Measurements from ENCODE around the gene AKR1B15.
"Not testable (repeated sequence)": the region's sequence is repeated elsewhere in the genome, so short reads cannot be mapped to it uniquely, and the experiment has no call there.

Gene AKR1B15

DNA sequence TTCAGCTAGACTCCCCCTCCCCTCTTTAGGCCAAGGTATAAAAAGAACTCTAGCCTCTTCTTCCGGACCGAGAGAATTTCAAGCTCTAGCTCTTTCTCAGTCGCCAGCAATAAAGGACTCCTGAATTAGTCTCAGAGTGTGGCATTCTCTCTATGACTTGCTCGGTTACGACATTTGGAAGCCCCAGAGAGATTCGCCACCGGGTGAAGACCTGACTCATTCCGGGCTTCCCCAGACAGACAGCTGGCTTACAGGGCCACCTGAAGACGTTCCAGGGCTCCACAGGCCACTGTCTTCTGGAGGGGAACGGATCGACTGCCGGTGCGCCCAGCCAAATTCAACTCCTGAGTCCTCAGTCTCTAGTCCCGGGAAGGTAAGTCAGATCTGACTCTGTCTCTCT lies at the start of gene AKR1B15:
Gene AKR1B15 (plus strand): TSS at position 234 of the 400 bp plus-strand sequence. CDS start 15,510 bp downstream, outside the sequence.
- DNase-seq, result no peak

DNA sequence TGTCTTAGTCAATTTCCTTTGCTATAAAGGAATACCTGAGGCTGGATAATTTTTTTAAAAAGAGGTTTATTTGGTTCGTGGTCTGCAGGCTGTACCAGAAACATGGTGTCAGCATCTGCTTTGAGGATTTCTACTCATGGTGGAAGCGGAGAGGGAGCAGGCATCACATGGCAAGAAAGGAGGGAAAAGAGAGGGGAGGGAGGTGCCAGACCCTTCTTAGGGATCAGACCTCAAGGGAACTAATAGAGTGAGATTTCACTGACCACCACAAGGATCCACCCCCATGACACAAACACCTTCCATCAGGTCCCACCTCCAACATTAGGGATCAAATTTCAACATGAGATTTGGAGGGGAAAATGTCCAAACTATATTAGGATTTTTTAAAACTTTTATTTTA lies 48.5 kb upstream of the AKR1B15 start:
- no peak for DNase-seq

DNA sequence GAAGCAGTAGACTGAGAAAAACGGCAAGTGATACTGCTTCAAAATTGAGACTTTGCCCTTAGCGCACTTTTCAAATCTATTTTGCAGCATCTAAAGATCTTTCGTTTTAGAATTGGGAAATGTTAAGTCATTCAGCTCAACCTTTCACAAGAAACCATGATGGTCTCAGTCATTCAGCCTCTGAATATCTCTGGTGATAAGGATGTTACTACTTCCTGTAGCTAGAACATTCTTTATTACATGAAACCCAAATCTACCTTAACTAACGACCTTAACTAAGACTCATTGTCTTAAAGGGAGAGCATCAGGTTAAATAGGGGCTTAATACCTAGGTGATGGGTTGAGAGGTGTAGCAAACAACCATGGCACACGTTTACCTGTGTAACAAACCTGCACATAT lies 47.9 kb upstream of the AKR1B15 start:
- no peak for DNase-seq

DNA sequence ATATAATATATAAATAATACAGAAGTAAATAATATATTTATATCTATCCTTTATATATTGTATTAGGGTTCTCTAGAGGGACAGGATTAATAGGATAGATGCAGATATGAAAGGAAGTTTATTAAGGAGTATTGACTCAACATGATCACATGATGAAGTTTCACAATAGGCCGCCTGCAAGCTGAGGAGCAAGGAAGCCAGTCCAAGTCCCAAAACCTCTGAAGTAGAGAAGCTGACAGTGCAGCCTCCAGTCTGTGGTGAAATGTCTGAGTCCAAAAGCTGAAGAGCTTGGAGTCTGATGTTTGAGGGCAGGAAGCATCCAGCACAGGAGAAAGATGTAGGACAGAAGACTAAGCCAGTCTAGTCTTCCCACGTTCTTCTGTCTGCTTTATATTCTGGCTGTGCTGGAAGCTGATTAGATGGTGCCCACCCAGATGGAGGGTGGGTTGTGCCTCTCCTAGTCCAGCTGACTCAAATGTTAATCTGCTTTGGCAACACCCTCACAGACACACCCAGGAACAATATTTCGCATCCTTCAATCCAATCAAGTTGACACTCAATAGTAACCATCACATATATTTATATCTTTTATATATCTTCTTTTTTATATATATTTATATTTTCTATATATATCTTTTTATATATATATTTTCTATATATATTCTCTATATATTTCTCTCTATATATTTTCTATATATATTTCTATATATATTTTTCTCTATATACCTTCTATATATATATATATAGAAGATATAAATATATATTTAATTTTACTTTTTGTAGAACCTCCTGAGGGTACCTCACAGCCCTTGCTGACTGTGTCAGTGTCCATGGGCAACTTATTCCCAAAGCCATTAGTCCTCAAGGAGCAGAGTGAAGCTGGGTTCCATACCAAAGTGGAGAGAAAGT lies 46.2 kb upstream of the AKR1B15 start:
- no peak for DNase-seq

DNA sequence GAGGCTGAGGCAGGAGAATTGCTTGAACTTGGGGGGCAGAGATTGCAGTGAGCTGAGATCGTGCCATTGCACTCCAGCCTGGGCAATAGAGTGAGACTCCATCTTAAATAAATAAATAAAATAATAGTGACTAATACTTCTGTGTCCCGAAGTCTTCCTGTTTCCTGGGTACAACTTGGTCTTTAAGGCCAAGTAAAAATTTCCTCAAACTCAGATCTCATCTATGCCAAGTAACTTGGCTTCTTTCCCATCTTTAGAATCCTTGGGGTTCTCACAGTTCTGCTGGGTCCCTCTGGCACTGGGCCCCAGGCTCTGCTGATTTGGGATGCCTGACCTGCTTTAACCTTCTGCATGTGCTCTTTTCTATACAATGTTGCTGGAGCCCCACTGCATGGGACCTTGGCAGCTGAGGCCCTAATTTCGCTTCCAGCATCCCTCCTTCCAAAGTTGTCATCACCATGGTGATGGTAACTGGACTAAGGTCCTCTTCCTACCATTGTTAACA lies 44.2 kb upstream of the AKR1B15 start:
- no peak for DNase-seq

DNA sequence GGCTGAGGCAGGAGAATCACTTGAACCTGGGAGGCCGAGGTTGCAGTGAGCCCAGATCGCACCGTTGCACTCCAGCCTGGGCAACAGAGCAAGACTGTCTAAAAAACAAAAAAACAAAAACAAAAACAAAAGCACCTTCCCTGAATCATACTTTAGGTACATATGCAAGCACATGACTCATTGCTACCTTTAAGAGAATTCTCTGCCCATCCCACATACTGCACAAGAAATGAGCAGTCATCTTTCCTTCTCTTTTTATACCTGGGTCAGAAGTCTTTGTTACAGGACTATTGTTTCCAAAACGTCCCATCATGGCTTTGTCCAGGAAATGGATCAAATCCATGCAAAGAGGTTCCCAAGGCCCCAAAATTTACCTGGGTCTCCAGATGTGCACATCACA lies 43.1 kb upstream of the AKR1B15 start:
- no peak for DNase-seq

DNA sequence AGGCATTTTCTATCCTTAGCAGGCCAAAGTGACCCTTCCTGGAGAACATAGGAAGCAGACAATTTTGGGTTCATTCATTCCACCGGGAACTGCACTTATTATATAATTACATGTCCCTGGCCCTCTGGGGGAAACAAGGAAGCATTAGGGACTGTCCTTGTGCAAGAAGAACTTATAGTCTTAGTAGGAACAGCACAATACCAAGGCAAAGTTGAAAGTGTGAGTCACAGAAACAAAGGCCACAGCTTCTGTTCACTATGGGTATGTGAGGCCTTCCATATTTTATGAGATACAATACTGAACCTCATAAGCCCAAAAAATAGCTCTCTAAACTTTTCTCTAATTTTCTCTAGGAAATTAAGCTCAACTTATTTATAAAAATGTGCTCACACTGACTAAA lies 39.9 kb upstream of the AKR1B15 start:
- no peak for DNase-seq

DNA sequence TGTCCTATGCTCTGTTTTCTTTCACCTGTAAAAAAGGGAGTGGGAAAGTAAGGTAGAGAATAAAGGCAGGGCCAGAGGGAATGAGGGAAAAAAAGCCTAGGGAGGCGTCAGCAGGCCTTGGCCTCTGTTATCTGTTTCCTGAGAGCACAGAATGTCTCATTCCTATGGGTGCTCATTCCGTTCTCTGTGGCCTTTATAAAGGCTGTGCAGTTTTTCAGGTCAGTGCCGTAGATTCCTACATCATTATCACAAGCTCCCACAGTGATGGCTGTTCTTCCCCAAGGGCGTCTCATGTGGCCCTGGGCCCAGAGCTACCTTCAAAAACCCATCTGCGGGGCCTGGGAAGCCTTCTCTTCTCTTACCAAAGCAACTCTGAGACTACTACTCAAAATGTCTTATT lies 38.3 kb upstream of the AKR1B15 start:
- no peak for DNase-seq

DNA sequence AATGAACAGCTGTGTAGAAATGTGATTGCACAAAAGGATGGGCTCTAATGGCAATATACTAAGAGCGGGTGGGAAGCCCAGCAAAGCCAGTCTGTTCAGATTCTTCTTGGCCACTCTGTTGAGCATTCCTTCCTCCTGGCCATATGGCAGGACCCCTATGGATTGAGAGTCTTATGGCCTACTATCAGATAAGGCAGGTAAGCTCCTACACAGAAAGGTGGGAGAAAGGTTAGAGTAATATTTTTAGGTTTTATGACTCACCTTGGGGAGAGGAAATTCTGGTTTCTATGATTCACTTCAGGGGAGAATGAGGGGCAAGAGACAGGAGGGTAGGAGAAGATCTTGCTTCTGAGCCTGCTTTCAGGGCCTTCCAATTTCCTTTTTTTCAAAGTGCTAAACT lies 36.6 kb upstream of the AKR1B15 start:
- no peak for DNase-seq

DNA sequence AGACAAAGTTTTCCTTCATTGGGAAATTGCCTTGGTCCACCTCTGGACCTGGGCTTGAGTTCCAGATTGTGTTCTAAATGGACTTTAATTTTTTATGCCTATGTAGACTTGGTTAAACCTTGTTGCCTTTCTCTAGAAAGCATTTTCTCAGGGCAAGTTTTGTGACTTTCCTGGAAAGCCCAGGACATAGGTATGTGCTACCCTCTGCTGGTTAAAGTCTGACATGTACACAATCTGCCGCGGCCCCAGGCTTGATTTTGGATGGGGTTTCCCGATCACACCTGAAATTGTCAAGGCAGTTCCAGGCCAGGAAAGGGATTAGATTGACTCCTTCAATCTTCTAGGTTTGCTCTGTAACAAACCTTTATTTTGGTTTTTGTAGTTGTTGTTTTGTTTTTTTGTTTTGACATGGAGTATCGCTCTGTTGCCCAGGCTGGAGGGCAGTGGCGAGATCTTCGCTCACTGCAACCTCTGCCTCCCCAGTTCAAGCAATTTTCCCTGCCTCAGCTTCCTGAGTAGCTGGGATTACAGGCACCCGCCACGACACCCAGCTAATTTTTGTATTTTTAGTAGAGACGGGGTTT lies 35.6 kb upstream of the AKR1B15 start:
- DNase-seq, result peak; percentile 23

DNA sequence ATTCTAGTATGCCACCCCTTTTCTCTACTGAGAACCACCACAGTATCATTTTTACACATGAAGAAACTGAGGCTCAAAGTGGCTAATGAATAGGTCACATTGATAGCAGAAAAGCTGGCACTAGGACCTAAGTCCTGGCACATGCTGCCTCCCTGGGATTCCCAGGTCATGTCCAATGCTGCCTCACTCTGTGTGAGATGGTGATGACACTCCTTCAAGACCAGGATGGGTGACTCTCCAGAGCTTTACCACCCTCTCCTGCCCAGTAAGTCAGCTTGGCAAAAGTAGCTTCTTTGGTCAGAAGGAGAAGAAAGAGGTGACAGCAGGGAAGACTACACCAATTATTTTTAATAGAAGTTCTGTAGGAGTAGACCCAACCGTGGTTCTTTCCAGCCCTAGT lies 34.8 kb upstream of the AKR1B15 start:
- no peak for DNase-seq

DNA sequence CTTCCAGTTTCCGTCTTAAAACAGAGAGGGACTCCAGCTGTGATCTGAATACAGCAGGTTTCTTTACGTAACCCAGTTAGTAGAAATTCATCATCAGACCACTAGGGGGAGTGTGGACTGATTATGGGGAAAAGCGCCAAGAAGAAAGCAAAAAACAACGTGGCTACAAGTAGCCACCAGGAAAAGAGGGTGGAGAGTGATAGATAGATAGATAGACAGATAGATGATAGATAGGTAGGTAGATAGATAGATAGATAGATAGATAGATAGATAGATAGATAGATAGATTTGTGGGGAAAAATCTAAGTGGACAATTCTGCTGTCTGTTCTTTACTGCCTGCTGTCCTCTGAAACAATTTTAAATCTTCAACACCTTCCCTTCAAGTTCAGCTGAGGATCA lies 34.2 kb upstream of the AKR1B15 start:
- peak; percentile 67 for DNase-seq

DNA sequence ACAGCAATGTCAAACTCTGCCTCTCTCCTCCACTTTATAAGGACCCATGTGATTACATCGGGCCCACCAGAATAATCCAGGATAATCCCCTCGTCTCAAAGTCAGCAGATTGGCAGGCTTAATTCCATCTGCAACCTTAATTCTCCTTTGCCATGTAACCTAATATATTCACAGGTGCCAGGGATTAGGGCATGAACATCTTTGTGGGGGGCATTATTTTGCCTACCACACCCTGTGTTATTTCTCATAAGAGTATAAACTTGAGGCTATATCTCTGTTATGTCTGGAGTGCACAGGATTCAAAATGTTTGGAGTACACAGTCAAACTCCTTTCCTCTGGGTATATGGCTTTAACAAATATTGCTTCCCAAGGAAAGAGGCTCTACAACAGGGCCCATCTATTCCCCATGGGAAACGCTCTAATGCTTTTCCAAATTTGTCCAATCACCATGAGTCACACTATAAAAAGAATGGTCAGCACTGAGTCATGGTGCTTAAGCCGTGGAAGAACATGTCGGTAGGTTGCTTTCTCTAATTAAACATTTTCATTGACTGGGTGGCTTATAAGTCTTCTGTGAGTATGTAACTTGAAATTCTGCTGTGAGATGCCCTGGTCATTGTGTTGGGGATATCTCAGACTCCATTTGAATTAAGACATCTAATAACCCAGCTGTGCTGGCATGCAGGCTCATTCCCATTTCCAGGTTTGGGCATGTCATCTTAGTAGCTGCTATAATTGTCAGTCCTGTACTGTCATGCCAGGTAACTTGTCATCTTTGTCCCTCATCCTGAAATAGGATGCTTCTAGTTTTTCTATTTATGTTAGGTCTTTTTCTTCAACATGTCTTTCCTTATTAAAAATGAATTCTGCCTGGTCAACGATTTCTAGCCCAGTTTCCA lies 33.1 kb upstream of the AKR1B15 start:
- no peak for DNase-seq

DNA sequence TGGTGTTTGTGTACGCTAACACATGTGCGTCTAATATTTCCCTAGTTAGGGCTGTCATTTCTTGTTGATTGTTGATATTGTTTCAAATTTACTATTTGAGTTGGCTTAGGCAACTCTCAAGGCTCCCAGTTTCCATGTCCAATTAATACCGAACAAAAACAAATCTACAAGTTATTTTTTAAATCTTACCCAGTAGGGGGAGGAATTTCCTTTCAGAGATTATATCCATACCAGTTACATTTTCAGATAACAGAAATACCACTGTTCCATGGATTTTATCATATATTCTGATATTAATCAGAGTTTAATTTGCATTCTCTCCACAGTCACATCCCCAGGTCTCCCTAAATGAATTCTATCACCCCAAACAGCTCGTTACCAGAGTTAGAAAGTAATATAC lies 28.8 kb upstream of the AKR1B15 start:
- no peak for DNase-seq

DNA sequence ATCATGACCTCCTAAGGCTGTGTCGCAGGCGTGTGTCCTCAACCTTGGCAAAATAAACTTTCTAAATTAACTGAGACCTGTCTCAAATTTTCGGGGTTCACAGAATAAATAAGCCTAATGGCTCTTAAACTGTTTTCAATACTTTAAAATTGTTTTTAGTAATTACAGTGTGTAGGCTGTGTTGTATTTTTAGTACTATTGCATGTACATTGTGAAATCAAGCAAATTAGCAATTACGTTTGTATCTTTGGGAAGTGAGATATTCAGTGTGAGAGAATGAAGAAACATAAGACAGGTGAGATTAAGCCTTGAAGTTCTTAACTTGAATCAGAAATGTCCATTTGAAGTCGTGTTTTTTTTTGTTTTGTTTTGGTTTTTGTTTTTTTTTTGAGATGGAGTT lies 26.3 kb upstream of the AKR1B15 start:
- DNase-seq, result no peak

DNA sequence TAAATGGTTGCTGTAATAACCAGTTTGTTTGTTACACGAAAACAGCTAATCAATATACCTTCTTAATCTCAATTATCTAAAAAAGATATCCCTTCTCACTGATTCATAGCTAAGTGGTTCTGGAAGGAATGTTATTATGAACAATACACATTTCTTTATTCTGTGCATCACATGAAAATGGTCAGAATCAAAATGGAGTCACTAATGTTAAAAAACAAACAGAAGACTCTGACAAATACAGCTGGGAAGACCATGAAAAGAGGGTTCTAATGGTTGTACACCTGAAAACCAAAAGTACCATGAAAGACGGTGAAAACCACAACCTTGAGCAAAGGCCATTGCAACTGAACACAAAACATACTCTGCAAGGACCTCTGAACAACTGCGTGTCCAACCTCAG lies 23.5 kb upstream of the AKR1B15 start:
- not testable (repeated sequence) for DNase-seq

DNA sequence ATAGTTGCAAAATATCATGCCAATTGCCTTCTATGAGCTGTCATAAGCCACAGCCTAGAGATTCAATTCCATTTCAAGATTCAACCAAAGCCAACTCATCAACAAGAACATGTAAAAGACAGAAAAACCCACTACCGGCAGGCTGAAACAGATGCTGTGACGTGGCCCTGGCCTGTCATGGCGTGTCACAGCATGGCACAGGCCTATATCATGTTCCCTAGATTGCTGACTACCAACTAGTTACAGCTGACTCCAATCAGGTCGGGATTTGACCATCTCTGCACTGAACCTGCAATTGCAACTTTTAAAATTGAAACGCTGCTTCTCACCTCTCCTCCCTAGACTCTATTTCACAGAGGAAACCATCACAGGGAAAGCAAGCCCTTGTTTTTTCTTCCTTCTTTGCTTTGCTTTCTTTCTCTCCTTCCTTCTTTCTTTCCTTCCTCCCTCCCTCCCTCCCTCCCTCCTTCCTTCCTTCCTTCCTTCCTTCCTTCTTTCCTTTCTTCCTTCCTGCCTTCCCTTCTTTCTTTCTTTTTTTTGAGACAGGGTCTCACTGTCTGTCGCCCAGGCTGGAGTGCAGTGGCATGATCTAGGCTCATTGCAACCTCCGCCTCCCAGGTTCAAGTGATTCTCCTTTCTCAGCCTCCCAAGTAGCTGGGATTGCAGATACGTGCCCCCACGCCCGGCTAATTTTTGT lies 22.2 kb upstream of the AKR1B15 start:
- DNase-seq, result not testable (repeated sequence)

DNA sequence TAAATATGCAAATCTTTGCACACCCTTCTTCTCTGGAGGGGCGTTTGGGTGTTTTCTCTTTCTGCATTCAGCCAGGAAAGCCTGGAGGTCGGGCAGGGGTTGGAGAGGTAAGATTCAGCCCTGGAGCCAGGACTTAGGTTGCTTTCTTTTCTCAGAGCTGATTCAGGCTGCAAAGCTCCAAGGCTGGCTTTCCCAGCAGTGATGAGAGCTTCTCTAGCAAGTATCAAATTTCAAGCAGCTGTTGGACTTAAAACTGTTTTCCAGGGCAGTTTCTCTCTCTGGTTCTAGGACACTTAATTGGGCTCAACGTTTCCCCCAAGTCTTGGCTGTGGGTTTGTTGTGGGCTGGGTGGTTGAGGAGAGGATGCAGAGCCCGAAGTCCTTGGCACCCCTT lies 20.9 kb upstream of the AKR1B15 start:
- DNase-seq, result no peak

DNA sequence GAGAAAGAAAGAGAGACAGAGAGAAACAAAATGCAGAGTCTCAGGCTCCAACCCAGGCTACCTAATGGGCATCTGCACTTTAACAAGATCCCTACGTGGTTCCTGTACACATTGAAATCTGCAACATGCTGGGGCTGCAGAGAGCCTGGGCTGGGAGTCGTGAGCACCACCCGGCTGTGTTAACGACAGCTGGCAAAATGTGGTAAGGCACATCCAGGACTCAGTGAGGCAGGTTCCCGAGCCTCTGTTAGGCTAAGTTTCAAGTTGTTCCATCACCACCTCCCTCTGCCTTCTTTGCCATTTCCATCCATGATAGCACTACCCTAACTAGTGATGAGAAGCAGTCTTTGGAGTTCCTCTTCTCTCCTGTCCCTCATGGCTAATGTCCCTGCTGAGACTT lies 20.2 kb upstream of the AKR1B15 start:
- no peak for DNase-seq

DNA sequence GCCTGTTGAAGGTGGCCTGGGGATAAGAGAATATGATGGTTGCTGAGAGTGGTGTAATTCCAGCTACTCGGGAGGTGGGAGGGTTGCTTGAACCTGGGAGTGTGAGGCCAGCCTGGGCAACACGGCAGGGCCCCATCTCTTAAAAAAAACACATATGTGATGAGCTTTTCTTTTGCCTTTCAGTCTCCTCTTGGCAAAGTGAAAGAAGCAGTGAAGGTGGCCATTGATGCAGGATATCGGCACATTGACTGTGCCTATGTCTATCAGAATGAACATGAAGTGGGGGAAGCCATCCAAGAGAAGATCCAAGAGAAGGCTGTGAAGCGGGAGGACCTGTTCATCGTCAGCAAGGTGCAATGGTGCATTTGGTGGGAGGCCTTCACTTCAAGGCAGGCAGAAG lies 18.4 kb upstream of the AKR1B15 start:
- DNase-seq, result no peak

DNA sequence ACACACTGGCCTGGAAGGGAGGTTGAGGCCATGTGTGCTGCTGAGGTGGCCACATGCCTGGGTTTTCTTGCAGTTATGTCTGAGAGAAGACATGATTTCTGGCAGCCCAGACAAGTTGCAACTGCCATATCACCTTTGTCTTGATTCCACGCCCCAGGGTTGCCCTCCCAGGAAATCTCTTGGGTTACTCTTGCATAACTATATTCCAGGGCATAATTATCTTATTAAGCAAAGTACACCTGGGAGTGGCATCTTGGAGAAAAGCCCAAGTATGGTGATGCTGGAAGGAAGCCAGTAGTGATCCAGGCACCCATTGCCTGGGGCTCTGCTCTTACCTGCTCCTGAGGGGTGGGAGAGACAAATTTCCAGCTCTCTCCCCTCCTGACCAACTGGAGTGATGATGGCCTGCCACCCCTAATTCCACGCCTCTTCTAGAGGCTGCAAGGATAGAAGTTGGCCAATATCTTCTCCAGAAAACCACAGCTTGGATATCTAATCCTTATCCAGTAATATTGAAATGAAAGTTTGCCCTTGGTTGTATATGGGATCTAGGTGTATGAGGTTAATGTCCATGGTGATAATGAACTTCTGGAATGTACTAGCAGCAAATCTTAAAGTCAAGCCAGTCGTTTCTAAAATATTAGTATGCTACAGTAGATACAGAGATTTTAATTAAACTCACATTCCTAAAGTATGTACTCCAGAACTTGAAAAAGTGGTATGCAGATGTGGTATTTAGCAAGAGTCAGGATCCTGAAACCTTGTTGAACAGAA lies 16.5 kb upstream of the AKR1B15 start:
- DNase-seq, result no peak

DNA sequence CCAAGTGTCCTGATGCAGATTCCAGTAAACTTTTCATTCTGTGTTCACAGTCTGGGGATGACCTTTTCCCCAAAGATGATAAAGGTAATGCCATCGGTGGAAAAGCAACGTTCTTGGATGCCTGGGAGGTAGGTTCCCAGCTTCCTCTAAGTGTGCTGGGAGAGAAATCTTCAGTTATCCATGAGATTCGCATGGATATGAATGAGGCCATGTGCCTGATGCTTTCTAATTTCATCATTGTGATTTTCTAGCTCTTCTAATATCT lies 16.0 kb upstream of the AKR1B15 start:
- no peak for DNase-seq
